Stomach smooth muscle (tissue), 2 donors: ENCODE data around the gene PPP1R3G.

Source experiments
- H3K27ac ChIP-seq: one replicate; pipeline ENCODE4 v1.7.0; 2013; ENCODE audit warnings: mild to moderate bottlenecking, low read length, inconsistent platforms
- H3K27me3 ChIP-seq, 2 donors: one replicate each; pipeline ENCODE4 v1.7.0; 2013; ENCODE audit warnings: low read length in 2 of 2; ENCODE audit not compliant: insufficient read depth in 2 of 2, control insufficient read depth in 1 of 2
- H3K36me3 ChIP-seq, 2 donors: one replicate each; pipeline ENCODE4 v1.7.0; 2013; ENCODE audit warnings: low read length in 2 of 2; ENCODE audit not compliant: control insufficient read depth in 2 of 2, insufficient read depth in 2 of 2
- H3K4me1 ChIP-seq: one replicate; pipeline ENCODE4 v1.7.0; 2013; ENCODE audit warnings: low read length; ENCODE audit not compliant: control insufficient read depth, insufficient read depth
- H3K4me3 ChIP-seq, 2 donors: one replicate each; pipeline ENCODE4 v1.7.0; 2013; ENCODE audit warnings: low read length in 2 of 2
- H3K9ac ChIP-seq, 2 donors: one replicate each; pipeline ENCODE4 v1.7.0; 2013; ENCODE audit warnings: low read length in 2 of 2, mild to moderate bottlenecking in 1 of 2
- H3K9me3 ChIP-seq, 2 donors: one replicate each; pipeline ENCODE4 v1.7.0; 2013; ENCODE audit warnings: low read length in 2 of 2; ENCODE audit not compliant: control insufficient read depth in 2 of 2
- donor health status: healthy.
- donor health status: Pancreatic carcinoma.

The PPP1R3G gene

DNA sequence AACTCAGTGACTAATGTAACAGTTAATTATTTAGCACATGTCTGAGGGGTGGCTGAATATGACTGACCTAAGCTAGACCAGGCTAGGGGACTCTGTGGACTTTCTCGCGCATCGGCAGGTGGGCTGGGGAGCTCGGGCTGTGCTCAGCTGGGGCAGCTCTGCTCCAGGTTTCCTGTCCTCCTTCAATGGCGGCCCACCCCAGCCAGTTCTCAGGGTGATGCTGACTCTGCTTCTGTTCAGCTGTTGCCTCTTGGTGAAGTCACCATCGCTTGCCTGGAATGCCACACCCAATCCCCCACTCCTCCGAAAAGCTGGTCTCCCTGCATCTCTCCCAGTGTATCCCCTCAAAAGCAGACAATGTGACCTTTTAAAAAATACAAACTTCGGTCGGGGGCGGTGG is 20.0 kb downstream of the PPP1R3G start:
- H3K9me3 ChIP-seq: no peaks in the 10 kb centered on the region
- no peak overlapping the region for H3K9ac ChIP-seq
- H3K36me3 ChIP-seq: no peaks in the 10 kb centered on the region
- no peaks in the 10 kb centered on the region for H3K4me1 ChIP-seq
- no peak overlapping the region for H3K4me3 ChIP-seq
- H3K27me3 ChIP-seq: no peaks in the 10 kb centered on the region
- H3K27ac ChIP-seq: no peak overlapping the region

DNA sequence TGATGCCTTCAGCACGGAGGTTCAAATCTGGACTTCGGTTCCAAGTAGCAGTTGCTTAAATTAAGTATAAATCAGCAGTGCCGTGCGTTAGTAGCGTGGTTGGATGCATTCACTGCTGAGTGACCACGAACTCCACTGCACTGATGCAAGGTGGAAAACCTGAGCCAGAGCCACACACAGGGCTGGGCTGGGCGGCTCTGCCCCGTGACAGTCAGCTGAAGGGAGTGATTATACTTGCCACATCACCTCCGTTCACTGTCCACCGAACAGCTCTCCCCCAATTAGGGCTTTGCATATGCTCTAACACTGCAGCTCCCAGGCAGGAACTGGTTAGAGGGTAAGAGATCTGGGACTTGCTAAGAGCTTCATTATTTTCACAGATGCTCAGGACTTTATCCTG is 22.2 kb downstream of the PPP1R3G start:
- H3K9me3 ChIP-seq: no peaks in the 10 kb centered on the region
- no peak overlapping the region for H3K4me3 ChIP-seq
- no peaks in the 10 kb centered on the region for H3K4me1 ChIP-seq

DNA sequence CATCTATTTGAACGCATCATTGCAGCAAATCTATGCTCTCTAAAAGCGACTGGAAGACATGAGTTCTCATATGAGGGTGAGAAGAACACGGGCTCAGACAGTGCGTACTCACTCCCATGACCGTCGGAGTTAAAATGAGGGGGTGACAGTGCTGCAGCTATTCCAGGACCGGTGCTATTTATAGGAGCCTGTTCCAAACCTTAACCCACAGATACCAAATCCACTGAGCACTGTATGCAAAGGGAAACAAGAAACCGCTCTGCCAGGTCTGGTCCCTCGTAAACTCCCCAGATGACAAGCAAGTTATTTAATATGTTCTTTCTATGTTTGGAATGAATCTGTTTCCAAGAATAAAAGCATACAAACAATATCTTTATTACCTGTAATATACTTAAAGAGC is 22.9 kb downstream of the PPP1R3G start:
- Histone ChIP-seq H3K36me3 (no peaks in the 10 kb centered on the region), H3K4me3 (no peak overlapping the region), H3K27me3 (peaks cover 0 to 2% of the 10 kb centered on the region in 2 donors), H3K27ac (no peak overlapping the region), H3K4me1 (no peaks in the 10 kb centered on the region), H3K9ac (no peak overlapping the region), H3K9me3 (no peaks in the 10 kb centered on the region)

More for the DNA sequence above, 22.2 kb downstream of the PPP1R3G start:
- Histone ChIP-seq H3K9ac (no peak overlapping the region), H3K36me3 (no peaks in the 10 kb centered on the region), H3K27ac (no peak overlapping the region), H3K27me3 (peaks cover 0 to 2% of the 10 kb centered on the region in 2 donors)

DNA sequence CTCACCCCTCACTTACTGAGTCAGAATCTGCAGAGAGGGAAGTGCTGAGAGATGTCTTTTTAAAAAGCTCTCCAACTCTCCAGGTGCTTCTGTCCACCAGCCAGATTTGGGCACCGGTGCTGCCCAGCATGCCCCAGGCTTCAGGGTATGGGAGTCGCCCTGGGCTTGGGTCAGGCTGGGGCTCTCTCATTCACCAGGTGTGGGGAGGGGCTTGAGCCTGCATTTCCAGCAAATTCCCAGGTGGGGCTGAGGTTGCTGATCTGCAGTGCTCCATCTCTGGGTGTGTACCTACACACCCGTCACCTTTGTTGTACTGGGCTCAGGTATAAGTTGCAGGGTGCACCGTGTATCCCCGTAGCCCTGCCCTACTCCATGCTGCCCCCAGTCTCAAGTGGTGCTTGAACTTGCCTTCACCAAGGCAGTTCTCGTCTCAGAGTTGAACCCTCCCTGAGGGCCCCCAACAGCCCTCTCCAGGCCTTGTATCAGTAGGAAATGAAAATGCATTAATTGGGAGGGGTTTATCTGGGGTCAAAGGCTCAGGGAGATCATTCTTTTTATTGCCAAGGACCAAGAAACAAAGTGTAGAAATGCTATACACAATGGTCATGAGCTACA is 23.5 kb downstream of the PPP1R3G start:
- H3K27ac ChIP-seq: no peak overlapping the region
- no peaks in the 10 kb centered on the region for H3K36me3 ChIP-seq
- H3K4me1 ChIP-seq: peaks cover under 1% of the 10 kb centered on the region
- H3K27me3 ChIP-seq: peaks cover 0 to 2% of the 10 kb centered on the region in 2 donors
- H3K9me3 ChIP-seq: no peaks in the 10 kb centered on the region
- no peak overlapping the region for H3K4me3 ChIP-seq
- H3K9ac ChIP-seq: no peak overlapping the region

DNA sequence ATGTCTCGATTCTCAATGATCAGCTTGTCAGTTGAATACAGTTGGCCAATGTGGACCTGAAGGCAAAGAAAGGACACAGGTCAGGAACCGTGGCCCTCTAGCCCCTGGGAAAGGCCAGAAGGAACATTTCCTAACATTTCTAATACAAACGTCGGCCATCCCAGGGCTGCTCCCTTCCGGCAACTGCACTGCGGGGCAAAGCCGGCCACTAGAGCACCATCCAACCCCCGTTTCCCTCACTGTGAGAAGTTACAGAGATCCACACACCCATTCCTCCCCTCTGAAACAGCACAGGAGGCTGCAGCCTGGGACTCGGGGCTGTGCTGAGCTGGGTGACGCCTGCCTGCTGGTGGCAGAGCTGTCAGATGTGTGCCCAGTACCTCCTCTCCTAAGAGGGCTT is 24.3 kb downstream of the PPP1R3G start:
- H3K9me3 ChIP-seq: no peaks in the 10 kb centered on the region
- H3K9ac ChIP-seq: no peak overlapping the region
- peaks cover 2% of the 10 kb centered on the region for H3K4me1 ChIP-seq
- H3K27ac ChIP-seq: no peak overlapping the region
- H3K36me3 ChIP-seq: no peaks in the 10 kb centered on the region
- H3K4me3 ChIP-seq: no peak overlapping the region
- H3K27me3 ChIP-seq: peaks cover 0 to 2% of the 10 kb centered on the region in 2 donors

DNA sequence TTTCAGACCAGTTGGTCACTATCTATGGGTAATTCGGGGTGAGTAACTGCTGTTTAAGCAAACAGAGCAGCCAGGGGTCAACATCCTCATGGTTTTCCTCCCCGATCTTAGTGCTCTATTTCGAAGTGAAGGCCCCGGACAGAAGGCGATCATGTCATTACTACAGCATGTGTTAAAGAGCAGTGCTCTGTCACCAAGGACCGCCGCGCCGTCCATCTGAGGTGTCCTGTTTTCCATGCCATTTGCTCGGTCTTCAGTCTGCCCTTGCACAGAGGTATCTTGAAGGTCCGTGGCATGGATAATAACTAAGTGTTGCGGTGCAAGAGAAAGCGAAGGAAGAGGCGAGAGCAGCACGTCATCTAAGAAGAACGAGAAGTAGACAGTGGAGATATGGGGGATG is 25.1 kb downstream of the PPP1R3G start:
- Histone ChIP-seq H3K9ac (no peak overlapping the region), H3K27me3 (peaks cover 0 to 2% of the 10 kb centered on the region in 2 donors), H3K36me3 (no peaks in the 10 kb centered on the region), H3K9me3 (no peaks in the 10 kb centered on the region), H3K4me3 (no peak overlapping the region), H3K4me1 (peaks cover 2% of the 10 kb centered on the region), H3K27ac (no peak overlapping the region)

DNA sequence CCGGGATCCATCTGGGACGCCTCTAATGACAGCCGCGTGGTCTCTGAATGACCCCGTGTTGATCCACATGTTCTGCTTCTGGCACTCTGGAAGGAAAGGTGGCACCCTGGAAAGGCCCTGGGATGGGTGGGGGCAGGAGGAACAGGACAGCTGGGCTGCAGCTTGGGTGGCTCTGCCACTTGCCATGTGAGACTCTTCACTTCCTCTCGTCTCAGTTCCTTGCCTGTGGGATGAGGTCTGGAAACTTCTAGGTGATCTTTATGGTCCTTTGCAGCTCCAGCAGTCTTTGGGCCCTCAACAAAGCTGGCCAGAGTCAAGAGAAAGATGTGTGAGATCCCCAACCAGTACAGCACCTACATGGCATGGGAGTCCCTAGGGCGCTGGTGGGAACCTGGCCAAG is 26.5 kb downstream of the PPP1R3G start:
- Histone ChIP-seq H3K36me3 (no peaks in the 10 kb centered on the region), H3K9me3 (no peaks in the 10 kb centered on the region), H3K4me1 (peaks cover 2% of the 10 kb centered on the region), H3K27me3 (peaks cover 0 to 2% of the 10 kb centered on the region in 2 donors), H3K27ac (no peak overlapping the region), H3K9ac (no peak overlapping the region), H3K4me3 (no peak overlapping the region)

DNA sequence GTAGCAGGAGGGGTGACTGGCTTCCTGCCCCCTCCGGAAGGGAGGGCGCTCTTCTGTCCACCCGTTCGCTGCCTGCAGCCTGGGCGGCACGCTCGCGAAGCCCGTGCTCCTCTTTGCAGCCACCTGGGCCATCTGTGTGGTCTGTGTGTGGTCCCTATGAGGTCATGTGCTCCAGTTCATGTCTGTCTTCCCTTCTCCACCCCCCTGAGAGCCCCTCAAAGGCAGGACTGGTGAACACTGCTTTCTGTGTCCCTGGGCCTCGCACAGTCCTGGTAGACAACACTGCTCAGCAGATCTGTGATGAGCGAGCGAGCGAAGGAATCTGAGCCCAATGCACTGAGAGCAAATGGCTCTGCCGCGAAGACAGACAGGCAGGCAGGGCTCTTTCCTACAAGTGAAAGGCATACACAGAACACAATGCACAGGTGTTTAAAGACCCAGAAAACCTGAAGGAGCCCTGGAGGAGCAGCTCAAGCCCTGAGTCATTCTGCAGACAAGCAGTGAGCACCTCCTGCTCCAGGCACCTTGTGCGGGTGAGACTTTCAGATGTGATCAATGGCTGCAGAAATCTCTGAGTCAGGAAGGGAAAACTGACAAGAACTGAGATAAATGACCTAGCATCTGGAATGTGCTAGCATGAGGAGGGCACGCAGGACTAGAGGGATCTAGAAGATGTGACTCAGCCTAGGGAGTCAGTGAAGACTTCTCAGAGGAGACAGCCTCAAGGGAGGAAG is 27.1 kb downstream of the PPP1R3G start:
- H3K9me3 ChIP-seq: no peaks in the 10 kb centered on the region
- no peaks in the 10 kb centered on the region for H3K36me3 ChIP-seq
- H3K9ac ChIP-seq: no peak overlapping the region
- no peak overlapping the region for H3K27ac ChIP-seq
- no peak overlapping the region for H3K4me3 ChIP-seq
- H3K4me1 ChIP-seq: peaks cover 2% of the 10 kb centered on the region
- H3K27me3 ChIP-seq: peaks cover 0 to 2% of the 10 kb centered on the region in 2 donors

DNA sequence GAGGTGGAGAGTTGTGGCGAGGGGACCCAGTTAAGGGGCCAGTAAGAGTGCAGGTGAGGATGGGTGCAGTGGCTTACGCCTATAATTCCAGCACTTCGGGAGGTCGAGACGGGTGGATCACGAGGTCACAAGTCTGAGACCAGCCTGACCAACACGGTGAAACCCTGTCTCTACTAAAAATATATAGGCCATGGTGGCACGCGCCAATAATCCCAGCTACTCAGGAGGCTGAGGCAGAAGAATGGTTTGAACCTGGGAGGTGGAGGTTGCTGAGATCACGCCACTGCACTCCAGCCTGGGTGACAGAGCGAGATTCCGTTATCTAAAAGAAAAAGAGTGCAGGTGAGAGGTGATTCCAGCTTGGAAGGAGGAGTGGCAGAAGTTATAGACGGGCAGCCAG is 28.0 kb downstream of the PPP1R3G start:
- no peak overlapping the region for H3K27ac ChIP-seq
- H3K4me3 ChIP-seq: no peak overlapping the region
- H3K36me3 ChIP-seq: no peaks in the 10 kb centered on the region
- H3K27me3 ChIP-seq: peaks cover 0 to 2% of the 10 kb centered on the region in 2 donors
- H3K9me3 ChIP-seq: no peaks in the 10 kb centered on the region
- H3K9ac ChIP-seq: no peak overlapping the region
- H3K4me1 ChIP-seq: peaks cover 2% of the 10 kb centered on the region

DNA sequence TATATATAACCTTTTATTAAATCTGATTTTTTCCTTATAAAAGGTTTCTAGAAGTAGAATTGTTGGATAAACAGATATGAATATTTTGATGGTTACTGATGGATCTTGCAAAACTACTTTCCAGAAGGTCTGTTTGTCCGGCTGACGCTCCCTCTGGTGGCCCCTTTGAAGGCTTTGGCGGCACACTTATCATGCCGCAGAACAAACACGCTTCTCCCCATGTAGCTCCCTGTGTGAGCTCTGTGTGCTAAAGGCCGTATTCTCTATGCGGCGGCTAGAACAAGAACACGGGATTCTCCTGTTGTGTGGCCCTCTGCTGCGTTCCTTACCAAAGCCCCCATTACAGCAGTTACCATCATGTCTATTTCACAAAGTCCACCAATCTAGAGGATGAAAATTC is 30.0 kb downstream of the PPP1R3G start:
- H3K27ac ChIP-seq: no peak overlapping the region
- peaks cover 0 to 2% of the 10 kb centered on the region in 2 donors for H3K27me3 ChIP-seq
- no peak overlapping the region for H3K9ac ChIP-seq
- H3K9me3 ChIP-seq: no peaks in the 10 kb centered on the region
- H3K36me3 ChIP-seq: no peaks in the 10 kb centered on the region
- peaks cover 2% of the 10 kb centered on the region for H3K4me1 ChIP-seq
- no peak overlapping the region for H3K4me3 ChIP-seq
